HG03139 (cell line): ENCODE results near the gene TTC39C.

Source experiments
- ATAC-seq: cut with Tn5 transposase; IDR thresholded peaks from one replicate; pipeline ENCODE4 v1.9.1; 2021; ENCODE audit not compliant: unreplicated experiment

The TTC39C gene

GRCh38 chr18:24080861-24081260, 66.3 kb downstream of the TTC39C start:
- no peak for ATAC-seq

- ATAC-seq = no peak
Measured at GRCh38 chr18:24083550-24083949, 69.0 kb downstream of the TTC39C start.

- ATAC-seq = no peak
Measured at GRCh38 chr18:24086082-24086481, 71.5 kb downstream of the TTC39C start.

GRCh38 chr18:24089076-24089475, 74.5 kb downstream of the TTC39C start:
- no peak for ATAC-seq

GRCh38 chr18:24089515-24090337, 75.2 kb downstream of the TTC39C start:
- no peak for ATAC-seq

GRCh38 chr18:24090876-24091275, 76.3 kb downstream of the TTC39C start:
- no peak for ATAC-seq

GRCh38 chr18:24094561-24094960, 80.0 kb downstream of the TTC39C start:
- no peak for ATAC-seq

- no peak for ATAC-seq
Measured at GRCh38 chr18:24095976-24096375, 81.4 kb downstream of the TTC39C start.

GRCh38 chr18:24103320-24104021, 88.9 kb downstream of the TTC39C start:
- no peak for ATAC-seq

- ATAC-seq = no peak
Measured at GRCh38 chr18:24104486-24104885, 89.9 kb downstream of the TTC39C start.

GRCh38 chr18:24108641-24109040, 94.1 kb downstream of the TTC39C start:
- no peak for ATAC-seq

- ATAC-seq = no peak
Measured at GRCh38 chr18:24111936-24112335, 97.4 kb downstream of the TTC39C start.

GRCh38 chr18:24112464-24112863, 97.9 kb downstream of the TTC39C start:
- ATAC-seq = no peak

- ATAC-seq = no peak
Measured at GRCh38 chr18:24112874-24113615, 98.5 kb downstream of the TTC39C start.

- ATAC-seq = no peak
Measured at GRCh38 chr18:24114924-24115549, 100.5 kb downstream of the TTC39C start.

GRCh38 chr18:24115628-24116027, 101.1 kb downstream of the TTC39C start:
- no peak for ATAC-seq

GRCh38 chr18:24118750-24119577, 104.4 kb downstream of the TTC39C start:
- peak; percentile 76 for ATAC-seq

- no peak for ATAC-seq
Measured at GRCh38 chr18:24120676-24121075, 106.1 kb downstream of the TTC39C start.

- ATAC-seq = no peak
Measured at GRCh38 chr18:24121625-24122024, 107.1 kb downstream of the TTC39C start.
